ENCODE data around the gene NAP1L1.
"Not testable (repeated sequence)": the region's sequence is repeated elsewhere in the genome, so short reads cannot be mapped to it uniquely, and the experiment has no call there.

The NAP1L1 gene

GRCh38 chr12:75990189-75990912, 94.1 kb downstream of the NAP1L1 start:
- no peak for DNase-seq (ENCODE audit: low read depth, low spot score)

GRCh38 chr12:75987709-75988108, 96.8 kb downstream of the NAP1L1 start:
- DNase-seq (ENCODE audit: low read depth, low spot score): not testable (repeated sequence)

Data from iPS DF 19.7 (cell line).